ENCODE results near the gene MTR. TPM values are rescaled to one million over a fixed set of nuclear protein-coding genes. Genes with fewer than 3 reads are reported as not detected.

MTR gene
- 32.1 and 35.4 TPM in 2 replicates for total RNA-seq (2014; rRNA removed; shearing (Covaris generic))

DNA sequence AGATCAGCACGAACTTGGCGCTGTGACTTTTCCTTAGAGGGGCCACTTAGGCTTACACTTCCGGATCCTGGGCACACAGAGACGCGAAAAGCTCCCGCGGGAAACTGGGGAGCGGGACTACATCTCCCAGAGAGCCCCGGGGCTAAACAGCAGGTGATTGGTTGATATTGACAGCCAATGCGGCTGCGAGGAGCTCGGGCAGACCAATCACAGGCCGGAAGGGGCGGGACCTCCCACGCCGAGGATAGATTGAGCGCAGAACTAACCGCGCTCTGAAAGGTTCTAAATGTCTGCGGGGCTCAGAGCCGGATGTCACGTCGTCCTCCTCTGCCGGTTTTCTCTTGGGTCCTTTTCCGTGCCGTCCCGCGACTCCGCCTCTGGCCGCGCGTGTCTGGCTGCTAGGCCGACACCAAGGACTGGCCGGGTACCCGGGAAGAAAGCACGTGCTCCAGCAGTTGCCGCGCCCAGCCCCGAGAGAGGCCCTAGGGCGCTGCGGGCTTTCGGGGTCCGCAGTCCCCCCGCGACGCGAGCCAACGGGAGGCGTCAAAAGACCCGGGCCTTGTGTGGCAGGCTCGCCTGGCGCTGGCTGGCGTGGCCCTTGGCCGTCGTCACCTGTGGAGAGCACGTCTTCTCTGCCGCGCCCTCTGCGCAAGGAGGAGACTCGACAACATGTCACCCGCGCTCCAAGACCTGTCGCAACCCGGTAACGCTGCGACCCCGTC, at the start of gene MTR:
MTR (plus strand) TSS at position 258 of the 722 bp plus-strand sequence; CDS start at position 670, 412 bp downstream.
- Histone ChIP-seq H3K9me3 (replicated peaks) (no peaks in the 10 kb centered on the region), H3K27ac (peak within 1 kb of the TSS; percentile 76)

GRCh38 chr1:236746785-236747184, 48.3 kb upstream of the MTR start:
- Histone ChIP-seq H3K27ac (no peak overlapping the region), H3K4me1 (no peaks in the 10 kb centered on the region), H3K36me3 (no peaks in the 10 kb centered on the region; the same call in 1 of the 2 replicates), H3K4me3 (no peak overlapping the region), H3K9me3 (replicated peaks) (no peaks in the 10 kb centered on the region), H3K27me3 (no peaks in the 10 kb centered on the region)
- DNase-seq: no peak

More for the DNA sequence above, at the start of gene MTR:
- Histone ChIP-seq H3K27me3 (no peaks in the 10 kb centered on the region), H3K4me1 (no peaks in the 10 kb centered on the region), H3K36me3 (no peaks in the 10 kb centered on the region), H3K4me3 (peak within 1 kb of the TSS; percentile 79)
- peak; percentile 98 to 99 for DNase-seq

DNA sequence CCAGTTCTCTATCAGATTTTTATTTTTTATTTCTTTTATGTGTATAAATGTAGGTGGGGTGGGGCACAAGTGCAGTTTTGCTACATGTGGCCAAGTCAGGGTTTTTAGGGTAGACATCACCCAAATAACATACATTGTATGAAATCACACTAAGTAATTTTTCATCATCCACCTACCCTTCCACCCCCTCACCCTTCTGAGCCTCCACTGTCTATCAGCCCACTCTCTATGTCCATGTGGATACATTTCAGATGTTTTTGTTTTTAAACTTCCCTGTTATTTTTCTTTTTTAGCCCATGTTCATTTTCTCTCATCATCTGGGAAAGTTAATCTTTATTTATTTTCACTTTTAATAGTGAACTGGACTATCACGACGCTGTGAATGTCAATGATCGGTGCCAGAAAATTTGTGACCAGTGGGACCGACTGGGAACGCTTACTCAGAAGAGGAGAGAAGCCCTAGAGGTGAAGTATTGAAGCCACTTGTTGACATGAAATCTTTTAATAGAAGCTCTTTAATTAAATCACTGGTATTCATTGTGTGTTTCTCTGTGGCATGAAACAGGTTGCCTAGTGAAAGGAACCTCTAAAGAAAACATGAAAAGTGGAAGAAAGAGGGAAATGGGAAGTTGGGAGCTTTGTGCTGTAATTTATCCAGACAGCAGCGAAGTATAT, 47.6 kb upstream of the MTR start:
- H3K27ac ChIP-seq: no peak overlapping the region
- no peak overlapping the region for H3K4me3 ChIP-seq
- no peak for DNase-seq
- H3K4me1 ChIP-seq: no peaks in the 10 kb centered on the region
- H3K9me3 ChIP-seq (replicated peaks): no peaks in the 10 kb centered on the region
- H3K36me3 ChIP-seq: no peaks in the 10 kb centered on the region; the same call in 1 of the 2 replicates
- H3K27me3 ChIP-seq: no peaks in the 10 kb centered on the region

DNA sequence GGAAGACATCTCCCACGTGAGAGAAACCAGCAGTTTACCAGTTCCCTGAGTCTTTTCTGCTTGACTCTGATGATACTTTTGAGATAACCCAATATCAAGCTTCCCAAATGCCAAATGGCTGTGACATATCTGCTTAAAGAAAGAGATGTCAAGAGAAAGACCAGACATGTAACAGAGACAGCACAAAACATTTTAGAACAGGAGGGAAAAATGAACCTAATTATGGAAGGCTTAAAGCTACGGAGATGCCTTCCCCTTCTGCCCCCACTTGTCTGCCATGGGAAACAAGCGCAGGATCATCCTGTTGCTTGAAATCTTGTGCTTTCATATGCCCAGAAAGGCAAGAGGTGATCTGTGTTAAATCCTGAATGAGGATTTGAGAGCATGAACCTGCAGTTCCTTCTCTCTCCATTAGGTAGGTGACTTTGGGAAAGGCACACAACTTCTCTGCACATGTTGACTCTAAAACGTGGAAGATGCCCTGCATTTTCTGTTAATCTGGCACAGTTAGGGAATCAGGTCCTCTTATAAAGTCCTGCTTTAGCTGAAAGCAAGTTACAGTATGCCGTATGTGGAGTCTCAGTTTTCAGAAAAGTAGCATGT, 46.7 kb upstream of the MTR start:
- no peaks in the 10 kb centered on the region for H3K9me3 ChIP-seq (replicated peaks)
- H3K36me3 ChIP-seq: no peaks in the 10 kb centered on the region; the same call in 1 of the 2 replicates
- no peaks in the 10 kb centered on the region for H3K27me3 ChIP-seq
- no peak for DNase-seq
- no peak overlapping the region for H3K4me3 ChIP-seq
- H3K4me1 ChIP-seq: no peaks in the 10 kb centered on the region
- H3K27ac ChIP-seq: no peak overlapping the region

DNA sequence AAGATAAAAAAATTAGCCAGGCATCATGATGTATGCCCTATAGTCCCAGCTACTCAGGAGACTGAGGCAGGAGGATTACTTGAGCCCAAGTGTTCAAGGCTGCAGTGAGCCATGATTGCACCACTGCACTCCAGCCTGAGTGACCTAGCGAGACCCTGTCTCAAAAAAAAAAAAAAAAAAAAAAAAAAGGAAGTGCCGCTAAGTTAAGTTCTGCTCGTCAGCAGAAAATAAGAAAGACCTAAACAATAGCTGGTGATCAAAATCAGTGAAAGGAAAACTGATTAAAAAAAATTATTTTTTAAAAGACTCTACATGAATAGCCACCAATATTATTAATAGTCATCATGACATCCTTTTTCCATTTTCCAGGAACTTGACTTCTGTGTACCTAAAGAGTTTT, 44.2 kb upstream of the MTR start:
- Histone ChIP-seq H3K4me1 (no peaks in the 10 kb centered on the region), H3K9me3 (replicated peaks) (no peaks in the 10 kb centered on the region), H3K36me3 (no peaks in the 10 kb centered on the region; the same call in 1 of the 2 replicates), H3K27ac (no peak overlapping the region), H3K4me3 (no peak overlapping the region), H3K27me3 (no peaks in the 10 kb centered on the region)
- DNase-seq: no peak

GRCh38 chr1:236751385-236751784, 43.7 kb upstream of the MTR start:
- DNase-seq: no peak
- no peaks in the 10 kb centered on the region for H3K4me1 ChIP-seq
- H3K27me3 ChIP-seq: no peaks in the 10 kb centered on the region
- no peak overlapping the region for H3K27ac ChIP-seq
- H3K9me3 ChIP-seq (replicated peaks): no peaks in the 10 kb centered on the region
- H3K36me3 ChIP-seq: no peaks in the 10 kb centered on the region; the same call in 1 of the 2 replicates
- no peak overlapping the region for H3K4me3 ChIP-seq

GRCh38 chr1:236751935-236752334, 43.2 kb upstream of the MTR start:
- Histone ChIP-seq H3K27me3 (no peaks in the 10 kb centered on the region), H3K4me3 (no peak overlapping the region), H3K27ac (no peak overlapping the region), H3K36me3 (no peaks in the 10 kb centered on the region; the same call in 1 of the 2 replicates), H3K4me1 (no peaks in the 10 kb centered on the region), H3K9me3 (replicated peaks) (no peaks in the 10 kb centered on the region)
- DNase-seq: no peak

DNA sequence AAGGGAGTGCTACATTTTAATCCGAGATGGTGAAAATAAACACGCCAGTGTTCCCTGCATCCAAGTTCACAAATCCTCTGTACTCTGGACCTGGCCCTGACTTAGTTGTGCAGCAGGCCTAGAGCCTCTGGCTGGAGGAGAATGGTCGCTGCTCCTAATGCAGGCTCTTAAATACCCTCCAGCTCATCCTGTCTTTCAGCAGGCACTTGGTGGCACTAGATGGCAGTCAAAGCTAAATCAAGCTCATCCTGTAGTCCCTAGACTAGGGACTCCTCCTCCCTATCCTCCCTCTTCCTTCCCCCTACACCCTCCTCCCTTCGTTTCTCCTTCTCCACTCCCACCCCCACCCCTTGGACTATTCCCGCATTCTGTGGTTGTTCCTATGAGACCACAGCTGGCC, 41.6 kb upstream of the MTR start:
- Histone ChIP-seq H3K4me1 (no peaks in the 10 kb centered on the region), H3K36me3 (no peaks in the 10 kb centered on the region; the same call in 1 of the 2 replicates), H3K9me3 (replicated peaks) (no peaks in the 10 kb centered on the region), H3K27me3 (no peaks in the 10 kb centered on the region), H3K27ac (no peak overlapping the region), H3K4me3 (no peak overlapping the region)
- DNase-seq: no peak

GRCh38 chr1:236753964-236754363, 41.1 kb upstream of the MTR start:
- H3K4me1 ChIP-seq: no peaks in the 10 kb centered on the region
- no peak overlapping the region for H3K4me3 ChIP-seq
- peaks cover 3% of the 10 kb centered on the region; the same call in 1 of the 2 replicates for H3K36me3 ChIP-seq
- no peak overlapping the region for H3K27ac ChIP-seq
- no peaks in the 10 kb centered on the region for H3K27me3 ChIP-seq
- no peaks in the 10 kb centered on the region for H3K9me3 ChIP-seq (replicated peaks)
- no peak for DNase-seq

- Histone ChIP-seq H3K27ac (no peak overlapping the region), H3K9me3 (replicated peaks) (no peaks in the 10 kb centered on the region), H3K4me3 (no peak overlapping the region), H3K36me3 (peaks cover 6% of the 10 kb centered on the region; the same call in 1 of the 2 replicates), H3K27me3 (no peaks in the 10 kb centered on the region), H3K4me1 (no peaks in the 10 kb centered on the region)
- no peak for DNase-seq
Observed at GRCh38 chr1:236754525-236755210, 40.4 kb upstream of the MTR start.

- Histone ChIP-seq H3K9me3 (replicated peaks) (no peaks in the 10 kb centered on the region), H3K27ac (no peak overlapping the region), H3K4me3 (no peak overlapping the region), H3K36me3 (peaks cover 8% of the 10 kb centered on the region; the same call in 1 of the 2 replicates), H3K27me3 (no peaks in the 10 kb centered on the region), H3K4me1 (no peaks in the 10 kb centered on the region)
- DNase-seq: no peak
Observed at GRCh38 chr1:236757640-236758039, 37.5 kb upstream of the MTR start.

GRCh38 chr1:236759252-236759859, 35.7 kb upstream of the MTR start:
- peak in 1 of 2 experiments; percentile 61 for DNase-seq
- peaks cover 8% of the 10 kb centered on the region; the same call in 1 of the 2 replicates for H3K36me3 ChIP-seq
- no peak overlapping the region for H3K4me3 ChIP-seq
- no peaks in the 10 kb centered on the region for H3K9me3 ChIP-seq (replicated peaks)
- H3K4me1 ChIP-seq: no peaks in the 10 kb centered on the region
- no peaks in the 10 kb centered on the region for H3K27me3 ChIP-seq
- no peak overlapping the region for H3K27ac ChIP-seq

GRCh38 chr1:236760480-236760879, 34.6 kb upstream of the MTR start:
- peaks cover 8% of the 10 kb centered on the region; the same call in 1 of the 2 replicates for H3K36me3 ChIP-seq
- no peak overlapping the region for H3K27ac ChIP-seq
- no peaks in the 10 kb centered on the region for H3K27me3 ChIP-seq
- no peak for DNase-seq
- no peaks in the 10 kb centered on the region for H3K9me3 ChIP-seq (replicated peaks)
- H3K4me1 ChIP-seq: no peaks in the 10 kb centered on the region
- no peak overlapping the region for H3K4me3 ChIP-seq

GRCh38 chr1:236760986-236761385, 34.1 kb upstream of the MTR start:
- Histone ChIP-seq H3K36me3 (peaks cover 8% of the 10 kb centered on the region; the same call in 1 of the 2 replicates), H3K4me3 (no peak overlapping the region), H3K27me3 (no peaks in the 10 kb centered on the region), H3K4me1 (no peaks in the 10 kb centered on the region), H3K9me3 (replicated peaks) (no peaks in the 10 kb centered on the region), H3K27ac (no peak overlapping the region)
- no peak for DNase-seq
